Neuronal stem cell (in vitro differentiated cells): ENCODE results near the gene RGR.

ENCODE experiments used
- DNase-seq: peaks from one replicate; pipeline ENCODE4 v3.0.0-alpha.2; 2013; ENCODE audit warnings: low spot score
- H2AFZ ChIP-seq: one replicate; pipeline ENCODE4 v1.6.1; 2013; ENCODE audit warnings: mild to moderate bottlenecking, low read length, inconsistent platforms
- H2AK5ac ChIP-seq: 2 replicates; pipeline ENCODE4 v1.6.1; 2013; ENCODE audit warnings: low read depth, mild to moderate bottlenecking, inconsistent platforms, low read length, moderate library complexity, mixed read lengths
- H2BK120ac ChIP-seq: 2 replicates; pipeline ENCODE4 v1.6.1; 2013; ENCODE audit warnings: low read depth, mild to moderate bottlenecking, inconsistent platforms, low read length, moderate library complexity, mixed read lengths
- H2BK12ac ChIP-seq: one replicate; pipeline ENCODE4 v1.6.1; 2013; ENCODE audit warnings: low read length, inconsistent platforms
- H2BK15ac ChIP-seq: 2 replicates; pipeline ENCODE4 v1.6.1; 2013; ENCODE audit warnings: mild to moderate bottlenecking, low read length, inconsistent platforms, mixed read lengths
- H2BK5ac ChIP-seq: one replicate; pipeline ENCODE4 v1.6.1; 2013; ENCODE audit warnings: inconsistent platforms, mild to moderate bottlenecking, low read length, moderate library complexity
- H3K14ac ChIP-seq: one replicate; pipeline ENCODE4 v1.6.1; 2013; ENCODE audit warnings: low read length, inconsistent platforms
- H3K18ac ChIP-seq: 2 replicates; pipeline ENCODE4 v1.6.1; 2013; ENCODE audit warnings: low read length, inconsistent platforms
- H3K23ac ChIP-seq: 2 replicates; pipeline ENCODE4 v1.6.1; 2013; ENCODE audit warnings: low read depth, mild to moderate bottlenecking, mixed read lengths, low read length, inconsistent platforms; ENCODE audit not compliant: poor library complexity
- H3K27ac ChIP-seq: replicated peaks from 3 replicates; pipeline ENCODE4 v1.5.1; 2013; ENCODE audit warnings: low read length, inconsistent platforms
- H3K27me3 ChIP-seq, 3 experiments: 2 replicates each; pipeline ENCODE4 v1.6.1; 2013; ENCODE audit warnings: low read length in 3 of 3, mild to moderate bottlenecking in 2 of 3, inconsistent platforms in 1 of 3, low read depth in 1 of 3, mixed read lengths in 1 of 3, moderate library complexity in 1 of 3; ENCODE audit not compliant: control insufficient read depth in 3 of 3, insufficient read depth in 3 of 3
- H3K36me3 ChIP-seq, 2 donors: replicated peaks in 1 of 2; 2 replicates each; pipeline ENCODE4 v1.6.1; 2013; ENCODE audit warnings: low read length in 2 of 2; ENCODE audit not compliant: control insufficient read depth in 2 of 2, insufficient read depth in 2 of 2
- H3K4ac ChIP-seq: 2 replicates; pipeline ENCODE4 v1.6.1; 2013; ENCODE audit warnings: inconsistent platforms, mild to moderate bottlenecking, low read length, moderate library complexity
- H3K4me1 ChIP-seq, 2 donors: 1 replicate in 1 of 2; 2 replicates in 1 of 2; pipeline ENCODE4 v1.6.1; 2013; ENCODE audit warnings: low read length in 2 of 2, low read depth in 1 of 2; ENCODE audit not compliant: control insufficient read depth in 2 of 2, insufficient read depth in 1 of 2
- H3K4me2 ChIP-seq: one replicate; pipeline ENCODE4 v1.6.1; 2013; ENCODE audit warnings: mild to moderate bottlenecking, low read length, inconsistent platforms; ENCODE audit not compliant: insufficient read depth, poor library complexity, severe bottlenecking
- H3K4me3 ChIP-seq, 2 donors: 2 replicates each; pipeline ENCODE4 v1.5.1; 2013; ENCODE audit warnings: low read length in 2 of 2, mild to moderate bottlenecking in 2 of 2, inconsistent platforms in 1 of 2, moderate library complexity in 1 of 2
- H3K79me1 ChIP-seq: one replicate; pipeline ENCODE4 v1.6.1; 2013; ENCODE audit warnings: low read depth, mild to moderate bottlenecking, inconsistent platforms, low read length, moderate library complexity
- H3K9ac ChIP-seq: one replicate; pipeline ENCODE4 v1.6.1; 2013; ENCODE audit warnings: mild to moderate bottlenecking, low read depth, low read length, inconsistent platforms; ENCODE audit not compliant: poor library complexity
- H3K9me3 ChIP-seq, 2 donors: replicated peaks in 1 of 2; 2 replicates each; pipeline versions ENCODE3 to v1.6.1; 2013; ENCODE audit warnings: low read length in 2 of 2, mild to moderate bottlenecking in 2 of 2, inconsistent platforms in 1 of 2, low read depth in 1 of 2, mixed read lengths in 1 of 2, moderate library complexity in 1 of 2; ENCODE audit not compliant: control insufficient read depth in 2 of 2, insufficient read depth in 1 of 2
- H4K8ac ChIP-seq: one replicate; pipeline ENCODE4 v1.6.1; 2013; ENCODE audit warnings: low read depth, mild to moderate bottlenecking, inconsistent platforms, low read length, moderate library complexity
- H4K91ac ChIP-seq: one replicate; pipeline ENCODE4 v1.6.1; 2013; ENCODE audit warnings: low read length, low read depth, mild to moderate bottlenecking, inconsistent platforms; ENCODE audit not compliant: poor library complexity
- WGBS, 2 donors: extraction: QIAGEN DNeasy Blood & Tissue Kit; methylation state at CpG; one replicate each; pipeline ENCODE4 v1.1.7; 2013; ENCODE audit warnings: missing lambda C conversion rate in 2 of 2, mixed read lengths in 1 of 2; ENCODE audit not compliant: insufficient read length in 2 of 2, insufficient replicate concordance in 1 of 2; ENCODE audit errors: extremely low coverage in 2 of 2; 5-methylcytosine and 5-hydroxymethylcytosine counted together

The RGR gene

DNA sequence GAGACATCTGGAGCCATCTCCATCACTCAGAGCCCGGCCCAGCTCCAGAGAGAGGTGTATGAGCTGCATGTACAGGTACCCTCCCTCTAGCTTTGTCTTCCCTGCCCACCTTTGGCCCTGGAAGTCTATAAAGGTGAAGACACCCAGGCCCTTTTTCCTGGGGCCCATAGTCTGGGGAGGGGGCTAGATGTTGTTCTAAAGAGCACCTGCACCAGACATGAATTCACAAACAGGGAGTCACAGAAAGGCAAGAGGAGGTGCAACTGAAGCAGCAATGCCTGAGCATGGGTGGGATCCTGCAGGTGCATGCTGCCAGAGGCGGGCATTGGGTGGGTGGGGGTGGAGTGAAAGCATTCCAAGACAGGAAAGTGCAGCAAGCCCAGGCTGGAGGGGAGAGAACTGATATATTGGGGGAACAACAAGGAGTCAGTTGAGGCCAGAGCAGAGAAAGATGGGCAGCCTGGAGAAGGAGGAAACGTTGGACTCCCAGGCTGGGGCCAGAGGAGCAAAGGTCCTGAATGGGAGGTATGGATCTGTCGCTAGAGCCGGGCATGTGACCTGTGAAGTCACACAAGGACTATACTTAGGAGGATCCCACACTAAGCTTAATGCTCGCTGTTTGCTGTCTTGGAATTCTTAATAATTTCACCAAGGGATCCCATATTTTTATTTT lies 38.9 kb upstream of the RGR start:
- Histone ChIP-seq H2BK15ac (no peak overlapping the region), H3K4ac (no peak overlapping the region), H2BK12ac (no peak overlapping the region), H2AFZ (no peak overlapping the region), H3K36me3 (no peaks in the 10 kb centered on the region), H2AK5ac (no peak overlapping the region), H3K27ac (no peak overlapping the region), H3K23ac (no peak overlapping the region), H3K18ac (no peak overlapping the region), H3K14ac (no peak overlapping the region), H4K91ac (no peak overlapping the region), H2BK120ac (no peak overlapping the region), H3K27me3 (peaks cover 0 to 5% (median 0%) of the 10 kb centered on the region in 3 experiments), H3K9me3 (no peaks in the 10 kb centered on the region), H4K8ac (no peak overlapping the region), H3K4me2 (no peak overlapping the region), H3K9ac (no peak overlapping the region), H3K4me3 (no peak overlapping the region), H3K4me1 (no peaks in the 10 kb centered on the region), H3K79me1 (no peaks in the 10 kb centered on the region), H2BK5ac (no peak overlapping the region)
- no peak for DNase-seq
- no CpG with 5 or more reads among the region's 6 CpGs for WGBS, 2 donors

DNA sequence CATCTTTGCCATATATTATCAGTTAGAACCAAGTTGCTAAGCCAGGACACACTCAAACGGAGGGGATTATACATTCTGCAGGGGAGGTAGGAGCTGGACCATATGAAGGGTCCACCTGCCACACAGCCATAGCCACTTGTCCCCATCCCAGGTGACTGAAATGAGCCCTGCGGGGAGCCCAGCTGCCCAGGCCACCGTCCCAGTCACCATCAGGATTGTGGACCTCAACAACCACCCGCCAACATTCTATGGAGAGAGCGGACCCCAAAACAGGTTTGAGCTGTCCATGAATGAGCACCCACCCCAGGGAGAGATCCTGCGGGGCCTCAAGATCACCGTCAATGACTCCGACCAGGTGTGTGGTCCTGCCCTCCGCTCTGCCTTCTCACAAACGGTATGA lies 36.8 kb upstream of the RGR start:
- no peak for DNase-seq
- Histone ChIP-seq H3K36me3 (no peaks in the 10 kb centered on the region), H2BK5ac (no peak overlapping the region), H3K4ac (no peak overlapping the region), H4K91ac (peak overlapping the region; percentile 8), H3K4me2 (no peak overlapping the region), H3K23ac (no peak overlapping the region), H3K9me3 (no peaks in the 10 kb centered on the region), H2BK12ac (no peak overlapping the region), H3K27ac (no peak overlapping the region), H2BK120ac (no peak overlapping the region), H4K8ac (no peak overlapping the region), H3K18ac (no peak overlapping the region), H3K79me1 (no peaks in the 10 kb centered on the region), H3K4me1 (no peaks in the 10 kb centered on the region), H3K9ac (no peak overlapping the region), H2AFZ (no peak overlapping the region), H2AK5ac (no peak overlapping the region), H2BK15ac (no peak overlapping the region), H3K27me3 (peaks cover 0 to 6% (median 0%) of the 10 kb centered on the region in 3 experiments), H3K4me3 (no peak overlapping the region), H3K14ac (no peak overlapping the region)
- no CpG with 5 or more reads among the region's 10 CpGs for WGBS, 2 donors

DNA sequence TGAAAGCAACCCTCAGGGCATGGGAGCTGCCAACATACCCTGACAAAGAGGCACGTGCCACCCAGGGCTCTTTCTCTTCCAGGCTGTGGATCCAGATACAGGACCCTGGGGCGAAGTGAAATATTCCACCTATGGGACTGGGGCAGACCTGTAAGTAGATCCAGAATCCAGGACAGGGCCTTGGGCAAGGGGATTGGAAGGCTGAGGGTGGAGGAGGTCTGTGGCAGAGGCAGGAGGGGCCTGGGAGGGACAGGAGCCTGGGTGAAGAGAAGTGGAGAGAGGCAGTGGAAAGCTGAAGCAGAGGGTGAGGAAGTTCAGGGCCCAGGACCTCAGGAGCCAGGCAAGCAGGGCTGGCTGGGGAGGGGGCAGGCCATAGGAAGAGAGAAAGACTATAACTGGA lies 33.3 kb upstream of the RGR start:
- Histone ChIP-seq H2BK12ac (no peak overlapping the region), H4K91ac (no peak overlapping the region), H3K27ac (no peak overlapping the region), H3K18ac (no peak overlapping the region), H3K9me3 (no peaks in the 10 kb centered on the region), H2BK5ac (no peak overlapping the region), H2BK15ac (no peak overlapping the region), H3K9ac (no peak overlapping the region), H3K27me3 (peaks cover 0 to 6% (median 0%) of the 10 kb centered on the region in 3 experiments), H2AFZ (no peak overlapping the region), H2AK5ac (no peak overlapping the region), H3K14ac (no peak overlapping the region), H3K4me3 (no peak overlapping the region), H2BK120ac (no peak overlapping the region), H3K4me1 (no peaks in the 10 kb centered on the region), H3K23ac (no peak overlapping the region), H3K79me1 (no peaks in the 10 kb centered on the region), H3K36me3 (peaks cover 0 to 2% of the 10 kb centered on the region in 2 donors), H3K4me2 (no peak overlapping the region), H4K8ac (no peak overlapping the region), H3K4ac (no peak overlapping the region)
- DNase-seq, result no peak
- no CpG with 5 or more reads among the region's 2 CpGs for WGBS, 2 donors

DNA sequence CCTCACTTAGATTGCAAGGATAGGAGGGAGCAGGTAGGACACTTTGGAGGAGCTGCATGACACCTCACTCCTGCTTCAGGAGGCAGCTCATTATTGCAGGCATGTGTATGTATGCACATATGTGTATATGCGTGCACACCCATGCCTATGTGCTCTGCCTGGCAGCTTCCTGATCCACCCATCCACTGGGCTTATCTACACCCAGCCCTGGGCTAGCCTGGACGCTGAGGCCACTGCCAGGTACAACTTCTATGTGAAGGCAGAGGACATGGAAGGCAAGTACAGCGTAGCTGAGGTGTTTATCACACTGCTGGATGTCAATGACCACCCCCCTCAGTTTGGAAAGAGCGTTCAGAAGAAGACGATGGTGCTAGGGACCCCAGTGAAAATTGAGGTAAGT lies 32.8 kb upstream of the RGR start:
- no peak overlapping the region for H3K23ac ChIP-seq
- H2BK5ac ChIP-seq, result no peak overlapping the region
- no peak overlapping the region for H3K4me2 ChIP-seq
- no peak overlapping the region for H2BK12ac ChIP-seq
- H2BK120ac ChIP-seq, result no peak overlapping the region
- H3K14ac ChIP-seq, result no peak overlapping the region
- peaks cover 0 to 2% of the 10 kb centered on the region in 2 donors for H3K36me3 ChIP-seq
- no peak for DNase-seq
- no peak overlapping the region for H2AFZ ChIP-seq
- no peak overlapping the region for H3K18ac ChIP-seq
- no peak overlapping the region for H3K27ac ChIP-seq
- H2BK15ac ChIP-seq, result no peak overlapping the region
- no CpG with 5 or more reads among the region's 5 CpGs for WGBS, 2 donors
- no peak overlapping the region for H4K91ac ChIP-seq
- H3K4me1 ChIP-seq, result no peaks in the 10 kb centered on the region
- H4K8ac ChIP-seq, result no peak overlapping the region
- H3K27me3 ChIP-seq, result peaks cover 0 to 6% (median 0%) of the 10 kb centered on the region in 3 experiments
- no peaks in the 10 kb centered on the region for H3K9me3 ChIP-seq
- peaks cover 1% of the 10 kb centered on the region for H3K79me1 ChIP-seq
- no peak overlapping the region for H2AK5ac ChIP-seq
- no peak overlapping the region for H3K4ac ChIP-seq
- no peak overlapping the region for H3K9ac ChIP-seq
- H3K4me3 ChIP-seq, result no peak overlapping the region
